ENCODE data around the gene LRMDA. TPM values are rescaled to one million over a fixed set of nuclear protein-coding genes. Genes with fewer than 3 reads are reported as not detected.

Gene LRMDA
- total and polyA plus RNA-seq, 4 donors = 12.1 to 40.8 (median 21.6) TPM

- Histone ChIP-seq H3K4me1 (ENCODE audit: control insufficient read depth in 5 of 5, insufficient read depth in 5 of 5, low read length in 5 of 5) (no peaks in the 10 kb centered on the region), H3K9ac (ENCODE audit: insufficient read depth in 1 of 2, low read length in 2 of 2) (no peak overlapping the region), H3K9me3 (ENCODE audit: control insufficient read depth in 4 of 4, insufficient read depth in 3 of 4, low read length in 3 of 4) (no peaks in the 10 kb centered on the region), H3K4me3 (no peak overlapping the region), H3K36me3 (ENCODE audit: control insufficient read depth in 4 of 4, insufficient read depth in 4 of 4, low read length in 4 of 4) (no peaks in the 10 kb centered on the region), H3K27me3 (ENCODE audit: control insufficient read depth in 3 of 3, insufficient read depth in 3 of 3, low read length in 2 of 3) (no peaks in the 10 kb centered on the region), H3K27ac (ENCODE audit: low read depth in 1 of 2, low read length in 1 of 2) (no peak overlapping the region)
- WGBS, 2 donors = 61 to 77% methylated on average over 9 of the region's 9 CpGs
- no peak for ATAC-seq (ENCODE audit: insufficient read depth, low FRiP score)
- TF ChIP-seq CTCF (IDR thresholded peaks at IDR 0.05; ENCODE audit: control extremely low read depth, extremely low read depth) = no peak
- no peak for DNase-seq
These were observed 509.9 kb downstream of the LRMDA start for GRCh38 chr10:75941223-75941801.

- Histone ChIP-seq H3K4me3 (no peak overlapping the region), H3K27me3 (ENCODE audit: control insufficient read depth in 3 of 3, insufficient read depth in 3 of 3, low read length in 2 of 3) (no peaks in the 10 kb centered on the region), H3K9me3 (ENCODE audit: control insufficient read depth in 4 of 4, insufficient read depth in 3 of 4, low read length in 3 of 4) (no peaks in the 10 kb centered on the region), H3K27ac (ENCODE audit: low read depth in 1 of 2, low read length in 1 of 2) (no peak overlapping the region), H3K4me1 (ENCODE audit: control insufficient read depth in 5 of 5, insufficient read depth in 5 of 5, low read length in 5 of 5) (no peaks in the 10 kb centered on the region), H3K36me3 (ENCODE audit: control insufficient read depth in 4 of 4, insufficient read depth in 4 of 4, low read length in 4 of 4) (no peaks in the 10 kb centered on the region), H3K9ac (ENCODE audit: insufficient read depth in 1 of 2, low read length in 2 of 2) (no peak overlapping the region)
- 96% methylated on average over 2 of the region's 2 CpGs for WGBS, 2 donors
- TF ChIP-seq CTCF (IDR thresholded peaks at IDR 0.05; ENCODE audit: control extremely low read depth, extremely low read depth) = no peak
- ATAC-seq (ENCODE audit: insufficient read depth, low FRiP score) = no peak
- no peak for DNase-seq
These were observed 512.6 kb downstream of the LRMDA start for GRCh38 chr10:75944061-75944460.

- H3K4me1 ChIP-seq (ENCODE audit: control insufficient read depth in 5 of 5, insufficient read depth in 5 of 5, low read length in 5 of 5) = peaks cover 0 to 4% (median 0%) of the 10 kb centered on the region in 5 donors
- TF ChIP-seq CTCF (IDR thresholded peaks at IDR 0.05; ENCODE audit: control extremely low read depth, extremely low read depth) = no peak
- no peak overlapping the region for H3K9ac ChIP-seq (ENCODE audit: insufficient read depth in 1 of 2, low read length in 2 of 2)
- ATAC-seq (ENCODE audit: insufficient read depth, low FRiP score) = no peak
- H3K9me3 ChIP-seq (ENCODE audit: control insufficient read depth in 4 of 4, insufficient read depth in 3 of 4, low read length in 3 of 4) = no peaks in the 10 kb centered on the region
- no peak overlapping the region for H3K27ac ChIP-seq (ENCODE audit: low read depth in 1 of 2, low read length in 1 of 2)
- H3K36me3 ChIP-seq (ENCODE audit: control insufficient read depth in 4 of 4, insufficient read depth in 4 of 4, low read length in 4 of 4) = no peaks in the 10 kb centered on the region
- DNase-seq = no peak
- no peaks in the 10 kb centered on the region for H3K27me3 ChIP-seq (ENCODE audit: control insufficient read depth in 3 of 3, insufficient read depth in 3 of 3, low read length in 2 of 3)
- WGBS, 2 donors = 95 to 97% methylated on average over 3 of the region's 3 CpGs
- no peak overlapping the region for H3K4me3 ChIP-seq
These were observed 517.2 kb downstream of the LRMDA start for GRCh38 chr10:75948583-75948982.

GRCh38 chr10:75950307-75950706, 518.9 kb downstream of the LRMDA start:
- ATAC-seq (ENCODE audit: insufficient read depth, low FRiP score) (no peak), DNase-seq (no peak)
- no peak overlapping the region for H3K4me3 ChIP-seq
- TF ChIP-seq CTCF (IDR thresholded peaks at IDR 0.05; ENCODE audit: control extremely low read depth, extremely low read depth) = no peak
- peaks cover 0 to 12% (median 3%) of the 10 kb centered on the region in 5 donors for H3K4me1 ChIP-seq (ENCODE audit: control insufficient read depth in 5 of 5, insufficient read depth in 5 of 5, low read length in 5 of 5)
- H3K9ac ChIP-seq (ENCODE audit: insufficient read depth in 1 of 2, low read length in 2 of 2) = no peak overlapping the region
- no peaks in the 10 kb centered on the region for H3K27me3 ChIP-seq (ENCODE audit: control insufficient read depth in 3 of 3, insufficient read depth in 3 of 3, low read length in 2 of 3)
- no peak overlapping the region for H3K27ac ChIP-seq (ENCODE audit: low read depth in 1 of 2, low read length in 1 of 2)
- H3K36me3 ChIP-seq (ENCODE audit: control insufficient read depth in 4 of 4, insufficient read depth in 4 of 4, low read length in 4 of 4) = no peaks in the 10 kb centered on the region
- 78 to 83% methylated on average over 2 of the region's 2 CpGs for WGBS, 2 donors
- H3K9me3 ChIP-seq (ENCODE audit: control insufficient read depth in 4 of 4, insufficient read depth in 3 of 4, low read length in 3 of 4) = no peaks in the 10 kb centered on the region

Measured in lung (tissue), 12 donors.